DLD1 (cell line): ENCODE data around the gene MSL3B.

Source experiments
- in situ Hi-C: cut with HindIII; loops from 2 replicates; pipeline ENCODE4 v1.10.0; 2017; ENCODE audit warnings: low sequenced_read_pairs

Gene MSL3B

DNA sequence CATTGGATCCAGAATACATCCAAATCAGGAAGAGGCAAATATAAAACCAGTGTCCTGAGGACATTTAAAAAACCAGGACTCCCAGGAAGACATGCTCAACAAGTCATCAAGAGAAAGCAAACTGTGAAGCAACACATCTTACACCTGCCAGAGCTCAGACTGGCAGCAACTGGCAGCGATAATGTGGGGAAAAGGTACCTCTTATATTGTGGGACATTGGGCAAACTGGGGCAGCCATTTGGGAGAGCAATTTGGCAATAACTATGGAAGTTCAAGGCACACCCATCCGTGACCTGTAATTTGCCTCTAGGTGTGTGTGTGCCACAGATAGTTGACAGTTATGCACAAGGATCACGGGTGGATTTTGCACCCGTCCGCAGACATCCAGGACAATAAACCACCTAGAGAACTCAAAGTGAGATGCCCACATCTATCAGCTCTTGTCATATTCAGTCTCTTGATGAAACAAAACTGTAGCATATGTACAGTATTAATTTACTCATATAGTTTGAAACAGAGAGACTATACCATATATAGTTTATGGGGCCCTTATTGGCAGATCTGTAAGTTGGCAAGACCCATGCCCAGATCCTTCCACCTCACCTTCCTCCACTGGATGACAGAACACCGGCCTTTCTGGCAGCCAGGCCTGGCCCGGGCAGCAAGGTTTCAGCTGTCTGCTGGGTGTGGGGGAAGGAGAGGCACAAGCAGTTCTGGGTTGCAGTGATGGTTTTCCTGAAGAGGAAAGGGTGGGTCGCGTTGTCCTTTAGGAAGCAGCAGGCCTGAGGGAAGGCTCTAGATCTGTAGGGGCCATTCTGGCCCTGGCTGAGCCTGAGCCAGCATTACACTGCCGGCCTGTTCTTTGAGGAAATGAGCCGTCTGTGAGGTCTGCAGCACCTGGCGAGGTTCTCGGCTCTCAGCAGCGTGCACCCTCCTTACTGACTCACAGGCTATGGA lies 32.7 kb downstream of the MSL3B start:
- in situ Hi-C loops: no loop called here

DNA sequence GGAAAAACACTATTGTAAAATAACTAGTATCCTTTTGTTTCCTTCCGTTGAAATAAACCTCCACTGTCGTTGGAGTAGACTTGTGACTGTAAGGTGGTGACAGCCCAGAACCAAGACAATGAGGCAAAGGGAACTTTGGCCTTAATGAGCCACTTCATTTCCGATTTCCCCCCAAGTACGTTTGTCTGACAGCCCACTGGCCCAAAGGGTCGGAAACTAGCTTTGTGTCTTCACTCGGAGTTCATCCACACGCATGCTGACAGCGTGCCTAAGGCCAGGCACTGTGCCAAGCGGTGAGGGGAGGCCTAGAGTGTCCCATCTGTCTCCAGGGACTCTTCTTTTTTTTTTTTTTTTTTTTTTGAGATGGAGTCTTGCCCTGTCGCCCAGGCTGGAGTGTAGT lies 34.8 kb downstream of the MSL3B start:
- in situ Hi-C loops: no loop called here

DNA sequence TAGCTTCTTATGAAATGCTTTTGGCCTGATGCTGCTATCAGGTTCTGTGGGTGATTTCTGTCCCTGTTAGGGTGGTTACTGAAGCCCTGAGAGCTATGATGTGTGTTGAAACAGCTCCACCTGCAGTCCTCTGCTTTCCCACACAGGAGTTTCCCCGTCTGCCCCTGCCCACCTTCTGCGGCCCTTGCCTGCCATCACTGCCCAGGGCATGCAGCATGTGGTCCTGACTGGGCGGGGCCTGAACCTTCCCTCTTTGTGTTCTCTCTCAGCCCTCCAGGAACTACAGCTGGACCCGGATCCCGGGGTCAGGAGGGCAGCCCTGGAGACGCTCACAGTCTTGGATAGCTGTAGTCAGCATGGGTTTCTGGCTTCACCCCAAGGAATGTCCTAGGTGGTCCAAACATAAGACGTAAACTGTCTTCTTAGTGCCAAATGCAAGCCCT lies 35.3 kb downstream of the MSL3B start:
- in situ Hi-C loops: no loop called here

DNA sequence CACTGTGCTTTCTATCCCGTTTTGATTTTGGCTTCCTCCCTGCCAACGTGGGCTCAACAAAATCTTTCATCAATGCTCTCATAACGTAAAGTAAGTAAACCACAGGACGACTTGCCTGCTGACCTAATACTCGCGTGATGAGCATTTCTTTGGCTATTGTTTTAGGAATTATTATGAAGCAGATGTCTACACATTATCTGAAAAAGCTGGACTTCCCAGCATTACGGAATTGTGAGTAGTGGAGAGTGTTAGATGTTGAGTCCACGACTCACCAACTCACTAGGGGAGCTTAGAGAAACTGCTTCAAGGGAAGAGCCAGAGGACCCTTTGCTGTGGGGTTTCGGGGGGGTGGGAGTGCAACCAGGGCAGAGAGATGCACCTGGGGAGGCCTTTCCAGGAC lies 35.8 kb downstream of the MSL3B start:
- in situ Hi-C loops: no loop called here

DNA sequence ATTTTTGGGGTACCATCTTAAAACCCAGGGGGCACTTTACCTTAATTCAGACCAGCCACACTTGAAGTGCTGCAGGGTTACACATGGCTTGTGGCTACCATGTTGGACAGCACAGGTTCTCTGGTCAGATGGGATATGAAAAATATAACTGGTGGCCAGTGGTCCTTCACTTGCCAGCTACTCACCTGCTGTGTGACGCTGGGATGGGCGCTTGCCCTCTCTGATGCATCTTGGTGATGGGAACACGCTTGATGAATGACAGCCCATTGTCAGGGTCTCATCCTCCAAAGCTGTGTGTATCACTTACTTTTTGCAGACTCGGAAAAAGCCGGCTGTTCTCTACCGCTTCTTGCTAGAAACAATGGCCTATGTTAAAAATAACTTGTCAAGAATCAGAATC lies 36.3 kb downstream of the MSL3B start:
- in situ Hi-C loops: no loop called here

DNA sequence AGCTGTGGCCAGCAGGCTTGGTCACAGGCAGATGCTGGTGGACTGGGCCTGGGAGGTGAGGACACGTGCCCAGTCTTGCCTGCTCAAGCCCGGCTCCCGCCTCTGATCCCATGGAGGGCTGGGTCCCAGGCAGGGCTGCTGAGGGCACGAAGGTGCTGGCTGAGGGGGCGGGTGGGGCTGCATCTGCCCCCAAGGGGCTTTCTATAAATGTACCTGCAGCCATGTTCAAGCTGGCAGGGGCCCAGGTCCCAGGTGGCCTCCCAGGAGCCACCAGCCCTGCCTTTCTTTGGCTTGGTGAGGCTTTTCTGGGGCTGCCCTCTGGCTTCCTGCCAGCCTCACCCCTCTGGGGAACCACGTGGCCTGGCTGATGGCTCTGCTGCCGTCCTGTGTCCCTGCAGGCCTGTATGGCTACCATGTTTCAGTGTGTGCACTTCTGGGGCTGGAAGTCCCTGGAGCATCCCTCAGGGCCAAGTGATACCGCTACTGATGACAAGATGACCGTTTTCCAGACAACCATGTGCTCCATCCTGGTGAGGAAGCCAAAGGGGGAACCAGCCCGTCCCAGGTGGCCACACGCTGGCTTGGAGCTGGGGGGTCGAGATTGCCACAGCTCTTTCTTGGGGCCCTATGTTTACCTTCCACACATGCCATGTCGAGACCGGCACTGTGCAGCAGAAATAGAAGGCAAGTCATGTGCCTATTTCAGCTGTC lies 37.0 kb downstream of the MSL3B start:
- in situ Hi-C loops: no loop called here

DNA sequence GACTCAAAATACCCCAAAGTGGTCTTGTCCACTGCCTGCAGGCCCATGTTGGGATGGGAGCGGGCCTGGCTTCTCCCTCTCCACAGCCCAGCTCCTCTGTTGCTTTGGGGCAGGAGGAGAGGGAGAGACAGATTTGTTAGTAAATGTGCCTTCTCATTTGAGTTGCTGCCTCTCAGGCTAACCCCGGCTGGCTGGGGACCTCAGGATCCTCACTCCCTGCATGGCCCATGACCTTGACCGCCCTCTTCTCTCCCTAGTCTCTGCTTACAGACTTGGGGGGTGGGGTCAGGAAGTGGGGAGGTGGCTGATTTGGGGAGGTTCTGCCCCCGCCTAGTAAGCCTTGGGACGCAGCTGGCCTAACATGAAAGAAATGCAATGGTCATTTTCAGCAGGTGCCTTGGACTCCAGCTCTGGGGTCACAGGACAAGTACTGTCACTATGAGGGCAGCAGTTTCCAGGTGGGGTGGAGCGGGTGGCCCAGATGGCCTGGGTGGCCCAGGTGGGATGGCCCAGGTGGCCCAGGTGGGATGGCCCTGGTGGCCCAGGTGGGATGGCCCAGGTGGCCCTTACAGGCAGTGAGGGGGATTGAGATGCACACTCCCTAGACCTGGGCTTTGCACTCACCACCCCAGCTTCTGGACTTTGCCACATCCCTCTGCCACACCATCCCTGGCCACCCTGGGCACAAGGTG lies 37.9 kb downstream of the MSL3B start:
- in situ Hi-C loops: no loop called here

DNA sequence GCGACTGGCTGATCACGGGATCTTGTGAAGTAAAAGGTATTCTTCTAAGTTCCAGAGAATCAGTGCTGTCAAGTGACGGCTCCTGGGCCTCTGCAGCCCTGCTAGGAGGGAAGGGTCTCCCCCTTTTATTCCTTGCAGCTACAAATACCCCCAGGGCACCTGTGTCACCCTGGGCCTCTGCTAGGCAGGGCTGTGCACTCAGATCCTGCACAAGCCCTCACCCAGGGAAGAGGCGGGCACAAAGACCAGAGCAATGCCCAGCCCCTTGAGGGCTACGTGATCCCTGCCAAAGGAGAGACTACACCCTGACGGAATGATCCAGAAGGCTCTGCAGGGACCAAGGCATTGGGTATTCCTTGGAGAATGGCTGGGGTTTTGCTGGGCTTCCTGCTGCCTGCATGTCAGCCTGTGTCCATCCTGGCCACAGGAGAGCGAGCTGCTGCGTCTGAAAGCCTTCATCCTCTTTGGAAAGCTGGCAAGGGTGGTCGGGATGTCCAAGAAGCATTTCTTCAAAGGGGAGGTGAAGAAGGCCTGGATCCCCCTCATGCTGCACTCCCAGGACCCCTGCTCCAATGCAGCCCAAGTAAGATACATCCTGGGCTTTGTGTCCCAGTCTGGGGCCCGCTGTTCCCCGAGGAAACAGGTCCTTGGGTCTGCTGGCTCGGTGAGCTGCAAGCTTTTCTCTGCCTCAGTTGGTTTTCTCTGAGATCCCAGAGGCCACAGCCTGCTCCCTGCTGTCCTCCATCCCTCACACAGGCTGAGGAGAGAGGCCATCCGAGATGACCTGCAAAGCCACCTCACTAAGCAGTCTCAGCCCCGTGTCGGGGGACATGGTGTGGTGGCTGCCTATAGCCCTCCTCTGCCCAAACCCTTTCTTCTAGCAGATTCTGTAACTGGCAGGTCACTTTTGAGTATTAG lies 38.7 kb downstream of the MSL3B start:
- in situ Hi-C loops: no loop called here

DNA sequence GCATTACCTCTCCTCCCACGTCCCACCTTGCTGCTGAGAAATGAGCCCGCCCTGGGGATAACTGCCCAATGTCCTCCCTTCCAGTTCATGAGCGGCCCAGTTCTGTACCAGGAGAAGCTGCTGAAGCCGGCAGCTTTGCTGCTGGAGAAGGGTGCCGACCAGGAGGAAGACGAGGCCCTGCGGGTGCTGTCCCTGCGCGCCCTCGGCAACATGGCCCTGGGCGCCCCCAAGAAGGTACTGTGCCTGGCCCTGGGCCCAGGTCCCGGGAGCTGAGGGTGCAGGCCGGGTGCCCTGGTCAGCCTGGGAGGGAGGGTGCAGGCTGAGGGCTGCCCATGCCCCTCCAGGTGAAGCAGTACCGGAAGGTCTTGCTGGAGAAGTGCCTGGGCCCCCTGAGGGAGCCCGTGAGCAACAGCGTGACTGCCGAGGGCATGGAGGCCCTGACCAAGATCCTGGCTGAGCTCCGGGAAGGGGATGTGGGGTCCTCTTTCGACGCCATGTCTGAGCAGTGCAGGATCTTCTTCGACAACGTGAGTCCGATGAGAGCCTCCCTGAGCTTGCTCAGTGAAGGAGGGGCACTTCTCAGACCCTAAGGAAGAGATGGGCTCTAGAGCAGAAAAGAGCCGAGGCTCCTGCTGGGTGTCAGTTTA lies 39.5 kb downstream of the MSL3B start:
- in situ Hi-C loops: no loop called here

DNA sequence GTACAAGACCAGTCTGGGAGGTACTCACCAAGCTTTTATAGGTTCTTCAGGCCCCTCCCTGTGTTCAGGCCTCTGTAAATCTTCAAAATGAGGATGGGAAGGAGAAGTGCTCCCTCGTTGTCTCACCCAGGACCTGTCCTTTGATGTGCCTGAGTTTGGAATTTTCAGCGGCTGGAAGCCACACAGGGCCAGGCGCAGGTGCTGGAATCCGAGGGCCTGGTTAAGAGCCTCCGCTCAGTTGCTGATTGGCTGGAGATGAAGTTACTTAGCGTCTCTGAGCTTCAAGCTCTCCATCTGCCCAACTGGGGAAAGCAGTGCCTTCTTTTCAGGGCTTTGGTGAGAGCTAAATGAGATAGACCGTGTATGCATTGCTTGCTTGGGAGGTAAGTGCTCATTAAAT lies 43.8 kb downstream of the MSL3B start:
- in situ Hi-C loops: no loop called here

DNA sequence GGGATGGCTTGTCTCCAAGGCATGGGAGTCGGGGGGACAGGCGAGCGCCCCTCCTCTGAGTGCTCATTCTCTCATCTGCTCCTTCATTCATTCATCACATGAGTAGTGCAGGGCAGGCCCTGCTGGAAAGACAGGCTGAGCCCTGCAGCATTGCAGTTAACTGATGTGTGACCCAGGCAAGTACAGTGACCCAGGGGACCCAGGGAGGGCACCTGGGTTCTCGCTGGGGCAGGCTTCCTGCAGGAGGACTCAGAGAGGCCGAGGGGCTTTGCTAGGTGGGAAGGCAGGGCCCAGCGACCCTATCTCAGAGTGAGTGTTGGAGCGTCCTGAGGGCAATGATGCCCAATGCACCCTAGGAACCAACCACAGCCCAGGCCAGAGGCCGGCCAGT lies 44.5 kb downstream of the MSL3B start:
- in situ Hi-C loops: no loop called here

DNA sequence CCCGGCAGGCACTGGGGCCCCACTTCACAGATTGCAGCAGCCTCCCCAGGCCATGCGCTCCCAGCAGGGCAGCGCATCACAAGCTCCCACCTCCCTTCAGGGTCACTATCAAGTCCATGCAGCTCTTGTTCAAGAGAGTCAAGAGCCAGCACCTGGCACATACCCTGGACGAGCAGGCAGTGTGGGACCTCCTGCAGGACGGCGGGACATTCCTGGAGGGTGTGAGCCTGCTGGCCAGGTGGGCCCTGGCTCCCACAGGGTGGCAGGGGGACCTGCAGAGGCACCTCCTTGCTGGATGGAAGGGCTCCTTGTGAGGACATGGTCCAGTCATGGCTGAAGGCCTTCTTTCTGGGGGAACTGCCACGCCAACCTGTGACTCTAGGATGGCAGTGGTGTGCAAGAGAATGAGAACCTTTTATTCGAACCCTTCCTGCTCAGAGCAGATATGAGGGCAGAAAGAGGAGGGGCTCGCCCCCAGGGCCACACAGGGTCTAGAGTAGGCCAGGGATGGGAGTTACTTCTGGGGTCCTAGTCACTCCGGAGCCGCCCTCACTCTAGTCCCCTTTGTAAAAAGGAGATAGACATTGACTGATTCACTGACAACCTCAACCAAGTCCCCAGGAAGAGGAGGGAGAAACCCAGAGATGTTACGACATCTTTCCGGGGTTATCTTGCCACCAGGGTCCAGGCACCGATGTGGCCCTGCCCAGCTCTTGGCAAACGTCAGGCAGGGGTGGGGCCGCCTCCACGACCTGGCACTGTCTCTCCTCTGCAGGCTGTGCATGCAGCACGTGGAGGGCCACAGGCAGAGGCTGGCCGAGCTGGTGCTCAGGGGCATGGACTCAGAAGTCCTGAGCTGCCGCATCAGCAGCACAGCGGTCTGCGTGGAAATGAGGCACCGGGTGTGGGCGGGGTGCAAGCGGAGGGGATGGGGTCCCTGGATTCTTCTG lies 45.1 kb downstream of the MSL3B start:
- in situ Hi-C loops: no loop called here

DNA sequence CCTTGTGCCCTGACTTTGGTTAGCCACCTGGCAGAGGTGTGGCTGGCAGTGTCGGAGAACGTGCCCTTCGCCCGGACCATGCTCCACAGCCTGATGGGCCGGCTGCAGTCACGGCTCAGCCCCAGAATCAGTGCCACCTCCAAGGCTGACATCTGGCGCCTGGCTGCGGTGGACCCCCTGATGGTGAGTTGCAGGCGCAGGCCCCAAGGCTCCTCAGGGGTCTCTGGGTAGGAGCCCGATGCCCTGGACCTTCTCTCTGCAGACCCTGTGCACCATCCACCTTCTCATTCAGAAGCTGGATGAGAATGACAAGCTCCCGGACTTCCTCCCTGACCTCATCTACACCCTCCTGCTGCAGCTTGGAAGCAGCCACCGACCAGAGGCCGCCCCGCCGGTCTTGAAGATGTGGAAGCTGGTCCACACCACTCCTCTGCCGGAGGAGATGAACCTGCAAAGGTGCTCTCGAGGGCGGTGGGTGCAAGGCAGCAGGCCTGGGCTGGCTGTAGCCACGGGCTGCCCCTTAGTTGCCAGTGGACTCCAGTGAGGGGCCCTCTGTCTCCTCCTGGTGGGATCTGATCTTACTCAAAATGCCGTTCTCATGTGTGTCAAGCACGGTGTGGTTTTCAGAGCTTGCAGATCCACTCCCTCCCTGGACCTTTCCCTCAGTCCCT lies 46.0 kb downstream of the MSL3B start:
- in situ Hi-C loops: no loop called here

DNA sequence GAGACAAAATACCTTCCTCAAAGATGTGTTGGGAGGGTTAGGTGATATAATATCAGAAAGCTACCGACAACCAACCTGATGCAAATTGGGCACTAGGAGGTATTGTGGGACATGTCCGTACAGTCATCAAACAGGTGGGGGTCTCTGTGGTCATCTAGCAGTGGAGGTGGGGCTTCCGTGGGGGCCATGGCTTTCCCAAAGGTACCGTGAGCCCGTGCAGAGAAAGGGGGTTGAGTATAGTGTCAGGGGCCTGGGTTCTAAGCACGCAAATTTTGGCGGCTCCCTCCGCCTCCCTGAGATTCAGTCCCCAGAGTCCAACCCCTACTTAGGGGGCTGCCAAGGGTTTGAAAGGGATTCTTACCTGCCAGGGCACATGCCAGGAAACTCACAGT lies 46.5 kb downstream of the MSL3B start:
- in situ Hi-C loops: no loop called here

DNA sequence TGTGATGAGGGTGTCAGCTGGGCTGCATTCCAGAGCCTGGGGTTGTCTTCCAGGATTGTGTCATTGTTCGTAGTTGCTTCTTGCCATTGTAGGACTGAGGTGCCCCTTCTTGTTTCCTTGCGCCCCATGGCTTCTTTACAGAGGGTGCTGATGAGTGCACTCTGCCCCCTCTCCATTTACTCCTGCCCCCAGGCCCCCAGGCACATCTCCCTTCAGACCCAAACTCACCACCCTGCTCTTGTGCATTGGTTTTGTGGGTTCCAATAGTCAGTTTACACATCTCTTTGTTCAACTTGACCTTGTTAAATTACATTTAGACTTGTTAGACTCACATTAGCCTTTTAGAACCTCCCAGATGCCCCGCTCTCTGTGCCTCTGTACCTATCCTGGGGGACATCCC lies 47.0 kb downstream of the MSL3B start:
- in situ Hi-C loops: no loop called here

DNA sequence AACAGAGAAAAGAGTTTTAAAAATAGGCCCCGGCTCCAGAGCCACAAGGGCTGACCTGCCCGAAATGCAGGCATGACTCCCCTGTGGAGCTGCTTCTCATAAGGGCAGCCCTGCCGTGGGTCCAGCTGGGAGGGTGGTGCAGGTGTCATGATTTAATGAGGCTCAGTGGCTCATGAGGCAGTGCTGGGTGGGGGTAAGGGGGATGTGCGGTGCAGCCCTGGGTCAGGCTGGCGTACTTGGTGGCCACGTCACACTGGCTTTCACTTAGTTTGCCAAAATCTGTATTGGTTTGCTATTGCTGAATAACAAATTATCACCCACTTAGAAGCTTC lies 47.4 kb downstream of the MSL3B start:
- in situ Hi-C loops: no loop called here

DNA sequence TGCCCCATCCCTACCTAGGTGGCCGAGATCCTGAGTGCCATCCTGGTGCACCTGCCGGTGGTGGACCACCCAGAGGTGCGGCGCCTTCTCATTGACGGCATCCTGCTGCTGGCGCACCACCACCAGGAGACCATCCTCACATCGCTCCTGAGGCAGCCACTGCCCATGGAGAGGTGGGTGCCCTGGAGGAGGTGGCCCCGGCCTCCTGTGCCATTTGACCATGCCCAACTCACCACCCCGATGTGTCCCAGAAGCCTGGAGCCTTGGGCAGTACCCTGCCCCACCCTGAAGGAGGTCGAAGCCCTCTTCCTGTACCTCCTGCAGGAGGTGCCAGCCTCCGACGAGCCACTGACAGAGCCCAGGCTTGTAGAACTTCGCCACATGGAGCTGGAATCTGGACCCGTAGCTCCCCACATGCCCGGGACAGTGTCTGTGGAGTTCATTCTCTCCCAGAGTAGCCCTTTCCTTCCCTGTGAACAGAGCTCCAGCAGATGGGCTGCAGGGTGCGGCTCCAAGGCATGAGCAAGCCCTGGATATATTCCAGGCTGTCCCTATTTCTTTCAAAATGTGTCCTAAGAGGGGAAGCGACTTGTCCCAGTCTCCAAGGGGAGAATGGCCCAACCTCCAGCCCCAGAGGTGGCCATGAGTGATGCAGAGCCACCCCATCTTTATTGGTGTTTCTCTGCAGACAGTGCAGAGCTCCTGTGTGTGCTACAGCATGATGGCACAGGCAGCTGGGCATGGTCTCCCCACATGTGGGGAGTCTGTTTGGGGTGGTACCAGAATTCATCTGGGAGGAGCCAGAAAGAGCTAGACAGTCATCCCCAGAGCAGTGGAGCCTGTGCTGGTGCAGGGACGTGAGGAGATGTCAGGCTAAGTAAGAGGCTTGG lies 48.1 kb downstream of the MSL3B start:
- in situ Hi-C loops: no loop called here
